GM10847 (cell line): Measurements from ENCODE around the gene RLN1.
"Not testable (repeated sequence)": the region's sequence is repeated elsewhere in the genome, so short reads cannot be mapped to it uniquely, and the experiment has no call there.

Experiments used
- POLR2A ChIP-seq: IDR thresholded peaks from 2 replicates; pipeline ENCODE4 v1.6.1; 2011; ENCODE audit not compliant: insufficient read length; ENCODE audit errors: extremely low read depth

The RLN1 gene, protein sequence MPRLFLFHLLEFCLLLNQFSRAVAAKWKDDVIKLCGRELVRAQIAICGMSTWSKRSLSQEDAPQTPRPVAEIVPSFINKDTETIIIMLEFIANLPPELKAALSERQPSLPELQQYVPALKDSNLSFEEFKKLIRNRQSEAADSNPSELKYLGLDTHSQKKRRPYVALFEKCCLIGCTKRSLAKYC

DNA sequence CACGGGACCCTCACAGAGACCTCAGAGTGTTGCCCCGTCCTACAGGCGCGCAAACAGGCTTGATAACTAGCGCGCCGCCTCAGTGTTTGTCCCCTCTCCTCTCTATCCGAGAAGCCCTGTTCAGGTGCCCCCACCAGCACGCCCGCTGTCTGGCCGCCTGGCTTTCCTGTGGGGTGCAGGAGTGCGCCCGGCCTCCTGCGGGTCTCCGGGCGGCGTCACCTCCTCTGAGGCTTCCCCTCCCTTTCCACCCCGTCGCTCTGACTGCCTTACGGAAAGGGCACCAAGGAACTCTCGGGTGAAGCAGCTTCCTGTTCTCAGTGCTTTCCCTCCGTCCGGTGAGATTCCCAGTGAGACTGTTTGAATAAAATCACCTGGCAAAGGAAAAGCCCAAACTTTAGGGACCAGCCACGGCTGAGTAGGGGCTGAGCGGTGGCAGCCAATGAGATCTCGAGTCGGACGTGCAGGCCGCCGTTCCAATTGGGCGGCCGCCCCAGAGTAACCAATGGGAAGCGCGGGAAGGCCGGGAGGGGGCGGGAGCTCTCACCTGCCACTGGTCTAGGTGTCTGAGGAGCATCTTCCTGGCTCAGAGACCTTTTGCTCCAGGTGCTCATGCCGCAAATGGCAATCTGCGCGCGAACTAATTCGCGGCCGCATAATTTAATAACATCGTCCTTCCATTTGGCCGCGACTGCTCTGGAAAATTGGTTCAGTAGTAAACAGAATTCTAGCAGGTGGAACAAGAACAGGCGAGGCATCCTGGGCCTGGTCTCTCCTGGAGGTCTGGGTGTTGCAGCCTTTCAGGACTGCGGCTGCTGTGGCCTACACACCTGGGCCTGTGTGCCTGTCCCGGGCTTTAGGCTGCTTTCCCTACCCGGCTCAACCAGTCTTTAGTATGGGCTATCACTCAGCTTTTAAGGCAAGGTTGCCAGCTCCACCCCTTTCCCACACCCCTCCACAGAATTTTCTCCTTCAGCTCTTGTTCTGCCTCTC lies at the start of gene RLN1:
Gene RLN1, minus strand, starts transcription at position 885 of the 990 bp plus-strand sequence. Its CDS starts 130 bp downstream, at position 755.
- TF ChIP-seq POLR2A, result not testable (repeated sequence)

DNA sequence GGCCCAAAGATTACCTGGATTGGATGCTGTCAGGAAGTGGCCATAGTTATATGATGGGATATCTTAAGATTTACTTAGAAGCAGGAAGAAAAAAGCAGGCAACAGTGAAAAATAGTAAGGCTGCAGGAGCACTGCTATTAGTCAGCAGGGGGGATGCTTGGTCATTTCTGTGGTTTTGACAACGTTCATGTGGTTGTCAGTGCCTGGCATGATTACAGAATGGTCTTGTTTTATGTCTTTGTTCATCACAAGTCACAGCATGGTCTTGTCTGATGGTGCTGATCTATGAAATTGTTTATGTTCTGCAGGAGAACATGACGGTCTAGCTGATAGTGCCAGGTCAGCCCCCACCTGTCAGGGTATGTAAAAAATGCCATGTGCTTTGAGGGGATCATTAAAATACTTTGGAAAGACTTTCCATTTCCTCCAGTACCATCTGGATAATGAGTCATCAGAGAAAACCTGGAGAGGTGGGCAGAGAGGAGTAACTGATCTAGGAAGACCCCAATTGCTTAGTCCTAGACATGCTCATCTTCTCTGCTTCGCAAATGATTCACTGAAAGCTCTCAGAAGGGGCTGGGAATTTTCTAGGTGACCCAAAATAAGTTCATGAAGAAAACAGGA lies 49.5 kb upstream of the RLN1 start:
- TF ChIP-seq POLR2A, result no peak

DNA sequence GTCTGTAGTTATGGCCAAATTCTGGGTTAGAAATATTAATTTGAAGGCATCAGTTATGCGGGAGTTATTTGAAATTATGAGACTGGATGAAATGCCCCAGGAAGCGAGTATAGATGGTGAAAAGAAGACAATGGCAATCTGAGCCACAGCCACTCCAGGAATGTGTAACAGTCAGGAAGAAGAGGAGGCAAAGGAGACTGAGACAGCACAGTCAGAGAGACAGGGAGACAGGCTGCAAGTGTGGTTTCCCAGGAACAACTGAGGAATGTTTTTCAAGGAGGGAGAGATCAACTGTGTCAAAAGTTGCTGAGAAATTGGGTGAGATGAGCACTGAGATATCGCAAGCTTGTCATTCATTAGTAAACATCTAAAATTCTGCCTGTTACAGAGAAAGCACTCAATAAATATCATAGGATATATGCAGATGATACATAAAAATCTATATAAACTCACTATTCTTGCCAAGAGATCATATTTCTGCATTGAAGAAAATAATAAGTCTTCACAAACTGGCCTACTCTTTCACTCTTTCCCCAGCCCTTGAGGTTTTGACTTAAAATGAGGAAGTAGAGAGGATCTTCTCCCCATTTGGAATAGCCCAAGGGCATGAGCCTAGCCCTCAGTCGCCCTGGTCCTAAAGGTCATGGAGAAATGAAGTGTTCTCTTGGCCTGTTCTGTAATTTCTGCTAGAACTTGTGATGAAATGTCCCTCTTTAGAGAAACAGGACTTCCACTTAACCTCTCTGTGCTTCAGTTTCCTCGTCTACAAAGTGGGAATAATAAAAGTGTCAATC lies 48.5 kb upstream of the RLN1 start:
- TF ChIP-seq POLR2A, result no peak

DNA sequence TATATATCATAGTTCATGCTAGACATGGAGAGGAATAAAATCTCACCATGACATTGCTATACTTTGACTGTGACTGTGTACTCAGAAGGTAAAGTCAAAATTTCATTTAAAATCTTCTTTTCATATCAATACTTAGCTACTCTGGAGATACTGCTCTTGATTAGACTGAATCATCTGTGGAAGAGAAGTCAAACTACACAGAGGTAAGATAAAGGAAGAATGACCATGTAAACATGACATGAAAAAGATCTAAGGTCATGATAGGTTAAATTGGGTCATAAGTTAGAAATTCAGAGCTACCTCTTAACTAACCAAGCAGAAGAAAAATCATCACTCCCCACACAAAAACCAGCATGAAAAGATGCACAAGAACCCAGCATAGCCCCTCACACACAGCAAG lies 44.8 kb upstream of the RLN1 start:
- TF ChIP-seq POLR2A, result no peak

DNA sequence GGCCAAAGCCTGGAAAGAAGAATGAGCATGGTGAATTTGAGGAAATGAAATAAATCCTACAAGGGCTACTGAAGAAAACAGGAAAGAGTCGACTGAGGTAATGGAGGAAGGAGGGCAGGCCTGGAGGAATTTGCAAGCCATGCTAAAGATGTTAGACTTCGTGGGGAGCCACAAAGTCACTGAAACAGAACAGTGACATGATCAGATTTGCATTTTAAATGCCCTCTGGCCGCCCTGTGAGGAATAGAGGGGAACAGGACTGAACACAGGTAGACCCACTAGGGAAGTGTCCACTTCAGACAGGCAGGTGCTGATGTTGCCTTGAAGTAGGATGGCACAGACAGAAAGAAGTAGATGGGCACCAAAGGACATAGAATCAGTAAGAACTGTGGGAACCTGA lies 42.8 kb upstream of the RLN1 start:
- TF ChIP-seq POLR2A, result no peak

DNA sequence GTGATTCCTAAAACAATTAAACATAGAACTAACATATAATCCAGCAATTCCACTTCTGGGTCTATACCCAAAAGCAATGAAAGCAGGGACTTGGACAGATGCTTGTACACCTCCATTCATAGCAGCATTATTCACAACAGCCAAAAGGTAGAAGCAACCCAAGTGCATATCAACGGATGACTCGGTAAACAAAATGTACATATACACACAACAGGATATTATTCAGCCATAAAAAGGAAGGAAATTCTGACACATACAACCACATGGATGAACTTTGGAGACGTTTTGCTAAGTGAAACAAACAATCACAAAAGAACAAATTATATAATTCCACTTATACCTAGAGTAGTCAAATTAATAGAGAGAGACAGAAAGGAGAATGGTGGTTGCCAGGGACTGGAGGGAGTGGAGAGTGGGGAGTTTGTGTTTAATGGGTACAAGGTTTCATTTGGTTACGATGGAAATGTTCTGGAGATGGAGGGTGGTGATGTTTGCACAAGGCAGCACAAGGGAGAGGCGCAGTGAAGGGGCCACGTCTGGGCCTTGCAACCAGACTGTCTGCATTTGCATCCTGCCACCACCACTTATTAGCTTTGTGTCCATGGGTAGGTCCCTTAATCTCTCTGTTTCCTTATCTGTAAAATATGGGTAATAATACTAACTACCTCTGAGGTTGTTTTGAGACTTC lies 36.3 kb upstream of the RLN1 start:
- no peak for TF ChIP-seq POLR2A

DNA sequence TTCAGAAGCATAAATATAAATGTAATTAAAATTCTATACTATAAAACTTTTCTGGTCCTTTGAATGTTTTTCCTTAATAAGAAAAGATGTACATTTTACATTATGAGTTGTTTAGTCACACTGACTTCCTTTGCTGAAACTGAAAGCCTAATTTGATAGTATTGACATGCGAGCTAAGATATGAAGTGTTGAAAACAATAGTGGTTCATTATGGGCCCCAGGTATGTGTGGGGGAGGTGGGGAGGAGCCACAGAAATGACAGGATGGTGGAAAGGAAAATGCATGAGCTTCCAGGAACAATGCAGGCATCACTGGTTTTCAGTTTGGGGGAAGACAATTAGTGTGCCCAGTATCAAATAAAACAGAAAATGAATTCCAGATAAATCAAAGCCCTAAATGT lies 35.4 kb upstream of the RLN1 start:
- TF ChIP-seq POLR2A, result no peak

DNA sequence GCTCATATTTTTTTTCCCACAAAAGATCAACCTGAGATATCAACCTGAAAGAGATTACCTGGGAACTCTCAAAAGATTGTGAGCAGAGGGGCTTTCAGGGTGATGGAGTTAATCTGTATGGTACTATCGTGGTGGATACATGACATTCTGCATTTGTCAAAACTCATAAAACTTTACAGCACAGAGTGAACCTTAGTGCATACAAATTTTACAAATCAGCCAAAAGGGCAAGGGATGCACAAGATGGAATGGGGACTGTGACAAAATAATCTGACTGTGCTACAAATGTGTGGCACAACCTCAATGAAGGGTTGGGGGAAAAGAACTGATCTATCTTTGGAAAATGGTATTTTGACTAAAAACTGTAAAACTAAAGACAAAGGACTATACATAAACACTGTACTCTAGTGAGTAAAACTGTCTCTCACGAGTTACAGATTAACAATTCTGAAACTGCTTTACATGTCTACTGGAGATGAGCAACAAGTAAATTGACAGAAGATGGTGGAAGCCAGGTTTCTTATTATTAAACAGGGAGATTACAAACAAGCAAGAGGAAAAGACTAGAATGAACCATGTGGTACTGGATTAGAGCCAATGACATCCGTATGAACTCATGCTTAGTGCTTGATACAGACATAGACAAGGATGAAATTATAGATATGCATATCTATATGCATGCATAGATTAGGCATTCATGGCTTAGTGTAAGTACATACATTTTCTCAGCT lies 24.8 kb upstream of the RLN1 start:
- no peak for TF ChIP-seq POLR2A

DNA sequence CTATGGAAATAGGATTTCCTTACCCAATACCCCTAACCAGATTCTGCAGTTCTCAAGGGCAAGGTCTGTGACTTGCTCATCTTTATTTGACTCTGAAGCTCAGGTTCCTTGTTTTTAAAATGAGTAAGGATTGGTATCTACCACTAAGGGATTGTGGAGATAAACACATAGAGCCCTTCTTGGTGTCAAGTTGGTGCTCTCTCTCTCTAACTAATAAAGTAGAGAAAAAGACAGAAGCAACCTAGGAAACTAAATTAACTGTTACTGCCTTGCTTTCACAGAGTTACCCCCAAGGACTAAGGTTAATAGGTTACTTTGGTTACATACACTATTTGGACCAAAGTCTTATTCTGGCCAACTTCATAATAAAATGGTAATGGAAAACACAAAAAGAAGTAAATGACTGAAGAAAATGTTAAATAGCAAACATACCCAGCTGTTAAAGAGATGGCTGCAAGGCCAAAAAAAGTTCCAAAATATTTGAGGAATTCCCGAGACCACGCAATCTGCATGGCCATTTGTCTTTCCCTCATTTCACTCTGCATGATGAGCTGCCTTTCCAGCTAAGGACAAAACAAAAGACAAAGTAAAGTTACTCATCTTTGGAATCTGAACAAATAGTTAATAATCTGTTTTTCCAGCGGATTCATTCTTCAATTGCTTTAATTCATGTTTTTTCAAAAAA lies 21.8 kb upstream of the RLN1 start:
- no peak for TF ChIP-seq POLR2A

DNA sequence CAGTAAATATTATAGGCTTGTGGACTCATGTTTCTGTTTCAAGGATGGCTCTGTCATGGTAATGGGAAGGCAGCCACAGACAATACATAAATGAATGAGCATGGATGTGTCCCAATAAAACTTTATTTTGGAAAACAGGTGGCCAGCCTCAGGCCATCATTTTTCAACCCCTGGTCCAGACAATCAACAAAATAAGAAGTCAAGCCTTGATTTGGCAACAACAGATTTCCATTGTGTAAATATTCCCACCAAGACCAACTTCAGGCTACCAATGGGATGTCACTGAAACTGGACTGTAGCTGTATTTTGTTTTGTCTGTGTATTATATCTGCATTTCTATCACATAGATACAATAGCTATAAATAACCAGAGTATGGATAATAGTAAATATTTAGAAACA lies 20.7 kb upstream of the RLN1 start:
- no peak for TF ChIP-seq POLR2A

DNA sequence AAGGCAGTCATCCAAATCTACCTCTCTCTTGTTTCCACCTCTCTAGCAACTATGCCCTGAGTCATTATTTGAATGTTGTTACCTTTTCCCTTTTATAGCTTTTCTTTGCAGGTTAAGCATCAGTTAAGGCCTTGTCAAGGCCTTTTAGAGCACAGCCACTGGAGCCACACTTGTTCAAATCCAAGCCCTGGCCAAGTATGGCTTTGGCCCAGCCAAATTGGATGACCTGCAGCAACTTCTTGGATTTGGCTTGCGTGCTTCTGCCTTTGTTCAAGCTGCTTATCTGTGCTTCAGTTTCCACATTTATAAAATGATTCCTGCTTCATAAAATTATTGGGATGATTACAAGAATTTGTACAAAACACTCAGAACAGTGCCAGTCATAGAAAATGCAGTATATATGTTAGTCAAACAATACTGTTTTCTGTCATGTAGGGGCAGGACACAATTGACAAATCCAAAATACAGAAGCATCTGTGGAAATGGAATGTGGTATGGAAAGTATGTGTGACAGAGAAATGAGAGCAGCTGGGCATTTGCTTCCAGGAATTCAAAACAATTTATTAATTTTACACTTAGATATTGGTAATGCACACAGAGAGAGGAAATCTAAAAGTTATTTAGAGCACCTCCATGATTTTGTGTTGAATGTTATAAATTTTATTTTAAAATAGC lies 17.9 kb upstream of the RLN1 start:
- no peak for TF ChIP-seq POLR2A

DNA sequence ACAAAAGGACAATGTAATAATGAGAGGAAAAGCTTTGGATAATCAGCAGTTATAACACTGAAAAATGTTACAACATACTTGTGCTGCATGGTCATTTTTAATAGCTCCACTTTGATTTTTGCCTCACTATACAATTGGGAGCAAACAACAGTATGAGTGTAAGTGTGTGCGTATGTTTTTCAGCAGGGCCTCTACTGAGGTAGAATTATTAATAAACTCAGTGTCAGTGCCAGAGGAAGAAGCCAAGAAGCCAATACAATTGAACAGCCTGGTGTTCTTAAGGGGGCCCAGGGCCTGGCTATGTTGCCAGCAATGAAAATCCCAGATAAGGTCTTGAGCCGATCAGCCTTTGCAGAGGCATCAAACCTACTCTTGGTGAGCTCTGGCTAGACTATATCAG lies 16.1 kb upstream of the RLN1 start:
- no peak for TF ChIP-seq POLR2A

DNA sequence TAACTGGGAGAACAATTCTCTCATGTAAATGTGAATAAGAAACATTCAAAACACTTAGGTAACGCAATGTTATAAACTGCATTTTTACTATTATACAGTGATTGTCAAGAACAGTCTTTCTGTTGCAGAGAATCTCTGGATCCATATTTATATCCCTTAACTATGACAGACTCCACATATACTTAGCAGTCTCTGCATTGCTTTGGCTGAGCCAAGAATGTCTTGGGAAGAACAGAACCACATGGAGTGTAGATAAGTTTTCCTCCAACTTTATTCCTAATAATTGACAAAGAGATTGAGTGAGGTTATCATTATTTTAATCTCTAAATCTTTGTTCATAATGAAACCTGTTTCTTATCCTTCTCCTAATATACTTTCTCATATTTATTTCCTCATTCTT lies 15.6 kb upstream of the RLN1 start:
- TF ChIP-seq POLR2A, result no peak
